MM.1S (cell line): Measurements from ENCODE around the gene DNMT3A.

Experiments used
- CTCF ChIP-seq: fragments of 300-600 bp; sonication (generic); IDR thresholded peaks from 2 replicates; pipeline ENCODE4 v1.5.1; 2016; ENCODE audit warnings: antibody characterized with exemption, low read length, mixed read lengths
- EZH2 ChIP-seq: fragments of 300-600 bp; sonication (generic); optimal IDR thresholded peaks from 2 replicates; pipeline ENCODE3; 2017; ENCODE audit warnings: low read depth, mild to moderate bottlenecking, antibody characterized with exemption, low read length, mixed read lengths

DNA sequence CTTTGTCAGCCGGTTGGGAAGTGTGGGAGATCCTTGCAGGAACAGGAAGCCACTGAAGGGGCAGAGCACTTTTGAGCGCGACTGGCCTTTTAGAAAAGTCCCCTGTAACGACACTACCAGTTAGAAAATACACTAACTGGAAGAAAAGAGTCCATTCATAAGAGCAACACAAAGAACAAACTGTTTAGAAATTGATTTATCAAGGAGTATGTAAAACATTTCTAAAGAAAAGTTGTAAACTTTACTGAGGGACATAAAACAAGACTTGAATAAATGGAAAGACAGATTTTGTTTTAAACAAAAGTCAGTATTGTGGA, 143.6 kb downstream of the DNMT3A start:
- TF ChIP-seq CTCF (no peak), EZH2 (no peak)
